HG03097 (cell line): ENCODE data around the gene PLEKHG4.
A peak's percentile ranks its signal among the peaks of the same experiment; 100 is the strongest.

Experiments used
- ATAC-seq: cut with Tn5 transposase; IDR thresholded peaks from one replicate; pipeline ENCODE4 v1.9.1; 2021; ENCODE audit not compliant: unreplicated experiment, low FRiP score

PLEKHG4 gene

GRCh38 chr16:67245674-67246080, 33.7 kb upstream of the PLEKHG4 start:
- no peak for ATAC-seq

- ATAC-seq = no peak
Observed at GRCh38 chr16:67246081-67246755, 33.1 kb upstream of the PLEKHG4 start.

DNA sequence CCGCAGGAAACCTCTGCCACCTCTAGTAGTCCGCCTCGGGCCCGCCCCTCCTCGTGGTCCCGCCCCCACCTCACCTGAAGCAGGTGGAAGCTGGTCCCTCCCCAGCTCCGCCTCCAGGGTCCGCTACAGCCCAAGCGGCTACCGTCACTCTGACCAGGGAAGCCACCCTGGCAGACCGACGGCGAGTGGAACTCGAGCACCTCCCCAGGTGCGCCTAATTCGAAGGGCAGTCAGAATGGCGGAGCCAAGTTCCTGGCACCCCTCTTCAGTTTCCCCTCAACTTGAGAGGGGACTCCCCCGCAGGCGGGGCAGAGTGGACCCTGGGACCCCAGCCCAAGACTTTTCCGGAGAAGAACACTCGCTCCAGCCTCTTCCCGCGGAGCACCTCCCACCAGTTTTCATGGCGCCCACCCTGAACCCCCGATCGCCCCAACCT, 32.6 kb upstream of the PLEKHG4 start:
- ATAC-seq = no peak

DNA sequence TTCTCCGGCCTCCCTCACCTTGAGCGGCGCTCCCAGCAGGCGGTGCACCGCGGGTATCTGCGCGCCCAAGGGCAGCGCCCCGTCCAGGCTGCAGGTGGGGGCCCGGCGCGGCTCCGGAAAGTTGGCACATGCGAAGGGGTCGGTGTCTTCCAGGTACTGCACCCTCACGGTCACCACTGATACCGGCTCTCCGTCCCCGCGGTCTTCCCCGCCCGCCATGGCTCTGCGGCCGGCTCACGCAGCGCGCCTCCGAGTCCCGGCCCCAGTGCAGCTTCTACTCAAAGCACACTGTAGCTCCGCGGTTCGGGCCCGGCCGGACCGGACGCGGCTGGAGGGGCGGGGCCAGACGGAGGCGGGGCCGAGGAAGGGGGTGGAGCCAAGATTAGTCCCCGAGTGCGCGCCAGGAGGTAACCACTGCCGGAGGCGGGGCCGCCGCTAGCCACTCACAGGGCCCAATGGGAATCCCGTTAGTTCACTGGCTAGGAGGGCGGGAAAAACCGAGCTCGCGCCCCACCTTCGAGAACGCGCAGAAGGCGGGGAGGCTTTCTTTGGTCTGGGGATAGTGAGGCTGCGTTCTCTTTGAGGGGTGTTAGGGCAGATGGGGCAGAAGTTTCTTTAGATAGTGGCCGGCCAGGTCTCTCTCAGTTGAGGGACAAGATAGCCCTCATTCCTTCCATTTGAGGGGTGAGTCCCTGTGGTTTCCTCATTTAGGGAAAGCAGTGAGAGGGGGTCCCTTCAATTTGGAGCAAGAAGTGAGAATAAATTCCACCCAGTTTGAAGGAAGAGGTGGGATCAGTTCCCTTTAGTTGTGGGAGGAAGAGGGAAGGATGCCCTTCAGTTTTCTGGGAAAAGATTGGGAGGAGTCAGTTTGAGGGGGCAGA, 31.9 kb upstream of the PLEKHG4 start, which contains the start of gene FHOD1:
TSS of gene FHOD1 (minus strand) at position 290 of the 881 bp plus-strand sequence. CDS start at position 219, 71 bp downstream.
- peak; percentile 45 for ATAC-seq

DNA sequence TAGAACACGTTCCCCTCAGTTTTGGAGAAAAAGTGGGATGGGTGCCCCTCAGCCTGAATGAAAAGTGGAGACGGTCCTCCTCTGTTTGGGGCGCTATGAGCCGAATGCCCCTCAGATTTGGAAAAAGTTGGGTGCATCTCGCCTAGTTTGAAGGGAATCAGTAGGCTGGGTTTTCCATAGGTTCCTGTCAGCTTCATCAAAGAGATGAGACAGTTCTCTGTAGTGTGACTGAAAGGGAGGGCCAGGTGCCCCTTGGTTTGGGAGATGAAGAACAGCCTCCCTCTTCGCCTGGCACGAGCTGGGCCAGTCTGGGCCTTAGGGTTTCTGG, 31.3 kb upstream of the PLEKHG4 start:
- ATAC-seq = no peak

DNA sequence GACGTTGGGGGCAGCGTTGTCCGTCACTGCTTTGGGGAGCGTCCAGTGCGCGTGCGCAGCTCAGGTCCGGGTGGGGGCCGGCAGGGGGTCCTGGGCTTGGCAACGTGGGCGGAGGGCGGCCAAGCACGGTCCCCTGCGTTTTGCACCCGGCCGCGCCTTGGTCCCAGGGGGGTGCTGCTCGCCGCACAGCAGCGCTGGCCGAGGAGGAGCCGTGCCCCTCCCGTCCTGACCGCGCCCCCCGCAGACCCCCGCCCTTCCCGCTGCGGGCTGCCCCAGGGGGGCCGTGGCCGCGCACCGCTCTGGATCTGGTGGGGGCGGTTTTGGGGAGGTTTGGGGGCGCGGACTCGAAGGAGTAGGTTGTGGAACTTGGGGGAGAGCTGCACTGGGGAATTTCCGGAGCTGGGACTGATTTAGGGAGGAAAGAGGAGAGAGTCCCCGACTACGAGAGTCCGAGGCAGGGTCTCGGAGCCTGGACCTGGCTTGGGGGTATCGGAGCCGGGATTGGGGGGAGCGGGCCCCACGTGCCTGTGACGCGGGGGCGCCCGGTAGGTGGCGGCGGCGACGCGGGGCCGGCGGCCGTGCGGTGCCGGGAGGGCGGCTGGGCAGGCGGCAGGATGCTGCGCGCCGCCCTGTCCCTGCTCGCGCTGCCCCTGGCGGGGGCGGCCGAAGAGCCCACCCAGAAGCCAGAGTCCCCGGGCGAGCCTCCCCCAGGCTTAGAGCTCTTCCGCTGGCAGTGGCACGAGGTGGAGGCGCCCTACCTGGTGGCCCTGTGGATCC, 30.7 kb upstream of the PLEKHG4 start, which contains the start of gene SLC9A5:
TSS of gene SLC9A5 (plus strand) at position 579 of the 777 bp plus-strand sequence. CDS start at position 615, 36 bp downstream.
- ATAC-seq = no peak

DNA sequence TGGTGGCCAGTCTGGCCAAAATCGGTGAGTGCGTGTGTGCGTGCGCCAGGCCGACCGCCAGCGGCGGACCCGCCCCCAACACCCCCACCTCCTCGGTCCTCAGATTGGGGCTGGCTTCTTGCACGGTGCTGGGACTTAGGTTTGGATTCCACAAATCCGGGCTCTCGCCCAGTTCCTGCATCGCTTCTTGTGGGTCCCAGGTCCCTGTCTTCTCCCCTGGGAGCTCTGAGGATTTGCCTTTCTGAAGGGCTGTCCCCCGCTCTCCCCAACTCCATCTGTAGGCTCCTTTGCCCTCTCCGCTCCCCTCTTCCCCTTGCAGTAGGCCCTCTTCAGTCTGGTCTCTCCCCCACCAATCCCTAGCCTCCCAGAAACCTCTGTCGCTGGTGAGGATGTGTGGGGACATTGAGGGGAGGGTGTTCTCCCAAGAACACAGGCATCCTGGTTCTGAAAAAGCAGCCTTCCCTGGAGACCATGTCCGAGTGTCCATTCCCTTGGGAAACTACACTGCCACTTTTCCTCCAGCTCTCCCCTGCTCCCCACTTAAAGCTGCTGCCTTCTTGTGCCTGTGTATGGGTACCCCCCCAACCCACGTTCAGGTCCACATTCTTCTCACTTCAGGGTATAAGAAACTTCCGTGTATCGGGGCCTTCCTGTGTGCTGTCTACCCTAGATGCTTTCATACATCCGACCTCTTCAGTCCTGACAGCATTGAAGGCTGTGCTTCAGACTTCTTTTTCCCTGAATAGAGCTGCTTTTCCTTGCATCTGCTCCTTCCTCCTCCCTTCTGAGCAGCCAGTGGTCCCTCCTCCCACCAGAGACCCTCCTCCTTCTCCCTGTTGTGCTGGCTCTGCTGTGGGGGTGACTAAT, 29.9 kb upstream of the PLEKHG4 start:
- no peak for ATAC-seq

DNA sequence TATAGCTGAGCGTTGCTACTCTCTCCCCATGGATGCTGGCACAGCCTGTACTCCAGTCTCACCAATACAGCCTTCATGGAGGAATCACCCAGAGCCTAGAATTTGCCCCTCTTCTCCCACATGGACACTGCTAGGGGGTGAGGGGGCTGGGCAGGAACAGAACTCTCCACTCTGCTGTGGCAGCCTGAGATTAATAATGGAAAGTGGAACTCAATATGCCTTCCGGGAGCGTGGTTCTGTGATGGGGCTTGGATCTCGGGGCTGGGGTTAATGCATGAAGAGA, 29.3 kb upstream of the PLEKHG4 start:
- ATAC-seq = no peak

DNA sequence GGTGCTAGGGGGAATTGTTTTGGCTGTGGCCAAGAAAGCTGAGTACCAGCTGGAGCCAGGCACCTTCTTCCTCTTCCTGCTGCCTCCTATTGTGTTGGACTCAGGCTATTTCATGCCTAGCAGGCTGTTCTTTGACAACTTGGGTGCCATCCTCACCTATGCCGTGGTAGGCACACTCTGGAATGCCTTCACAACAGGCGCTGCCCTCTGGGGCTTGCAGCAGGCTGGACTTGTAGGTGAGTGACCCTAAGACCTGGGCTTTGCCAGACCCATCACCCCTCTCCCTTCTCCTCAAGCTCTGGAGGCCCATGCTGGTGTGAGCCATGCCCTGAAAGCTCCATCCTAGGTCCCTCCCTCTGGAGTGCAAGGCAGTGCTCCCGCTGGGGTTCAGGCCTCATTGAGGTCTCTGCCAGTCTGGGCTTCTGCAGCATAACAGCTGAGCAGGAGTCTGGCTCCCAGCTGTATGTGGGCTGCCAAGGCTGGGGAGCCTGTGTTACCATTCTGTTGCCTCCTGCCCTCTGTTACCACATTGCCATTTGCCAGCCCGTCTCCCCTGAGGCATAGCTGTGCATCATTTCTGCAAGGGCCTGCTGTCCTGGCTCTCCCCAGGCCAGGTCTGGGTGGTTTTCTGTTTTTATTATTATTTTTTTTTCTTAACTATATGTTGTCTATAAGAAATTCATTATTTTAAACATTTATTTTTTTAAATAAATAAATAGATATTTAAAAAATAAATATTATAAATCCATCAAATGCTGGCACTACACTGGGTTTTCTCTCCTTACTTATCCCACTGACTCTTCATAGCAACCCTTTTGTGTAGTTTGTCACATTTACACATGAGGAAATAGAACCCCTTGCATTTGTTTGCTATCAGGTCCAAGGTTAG, 26.5 kb upstream of the PLEKHG4 start:
- ATAC-seq = no peak

- ATAC-seq = no peak
Observed at GRCh38 chr16:67254801-67255552, 24.4 kb upstream of the PLEKHG4 start.

- no peak for ATAC-seq
Observed at GRCh38 chr16:67255553-67256221, 23.6 kb upstream of the PLEKHG4 start.

- no peak for ATAC-seq
Observed at GRCh38 chr16:67256701-67257230, 22.6 kb upstream of the PLEKHG4 start.

GRCh38 chr16:67257486-67258160, 21.7 kb upstream of the PLEKHG4 start:
- no peak for ATAC-seq

- no peak for ATAC-seq
Observed at GRCh38 chr16:67258161-67258835, 21.0 kb upstream of the PLEKHG4 start.

- no peak for ATAC-seq
Observed at GRCh38 chr16:67259705-67260104, 19.6 kb upstream of the PLEKHG4 start.

DNA sequence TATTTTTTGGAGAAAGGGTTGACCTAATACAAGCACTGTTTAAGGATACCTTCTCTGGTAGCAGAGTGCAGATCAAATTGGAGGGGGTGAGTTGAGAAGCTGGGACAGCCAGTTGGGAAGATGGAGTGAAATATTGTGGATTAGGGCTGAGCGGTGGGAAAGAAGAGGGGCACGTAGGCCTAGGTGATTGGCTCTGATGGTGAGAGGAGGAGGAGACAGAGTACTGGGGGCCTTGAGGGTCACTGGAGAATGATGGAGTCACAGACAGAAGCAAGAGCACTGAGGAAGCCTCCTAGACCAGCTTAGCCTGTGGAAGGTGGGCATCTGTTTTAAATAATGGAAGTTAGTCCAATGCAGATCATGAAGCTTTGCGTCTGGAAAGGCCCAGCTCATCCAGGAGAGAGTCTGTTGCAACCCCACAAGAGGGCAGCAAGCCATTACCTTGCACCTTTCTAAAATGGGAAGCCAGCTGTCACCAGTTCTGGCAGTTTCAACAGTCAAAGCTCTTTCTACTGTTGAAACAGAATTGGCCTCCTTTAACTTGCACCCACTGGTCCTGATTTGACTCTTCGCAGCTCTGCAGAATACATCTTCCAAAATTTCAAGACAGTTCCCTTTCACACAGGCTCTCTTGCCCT, 18.8 kb upstream of the PLEKHG4 start:
- ATAC-seq = no peak
